ENCODE data around the gene ACOX1.

DNA sequence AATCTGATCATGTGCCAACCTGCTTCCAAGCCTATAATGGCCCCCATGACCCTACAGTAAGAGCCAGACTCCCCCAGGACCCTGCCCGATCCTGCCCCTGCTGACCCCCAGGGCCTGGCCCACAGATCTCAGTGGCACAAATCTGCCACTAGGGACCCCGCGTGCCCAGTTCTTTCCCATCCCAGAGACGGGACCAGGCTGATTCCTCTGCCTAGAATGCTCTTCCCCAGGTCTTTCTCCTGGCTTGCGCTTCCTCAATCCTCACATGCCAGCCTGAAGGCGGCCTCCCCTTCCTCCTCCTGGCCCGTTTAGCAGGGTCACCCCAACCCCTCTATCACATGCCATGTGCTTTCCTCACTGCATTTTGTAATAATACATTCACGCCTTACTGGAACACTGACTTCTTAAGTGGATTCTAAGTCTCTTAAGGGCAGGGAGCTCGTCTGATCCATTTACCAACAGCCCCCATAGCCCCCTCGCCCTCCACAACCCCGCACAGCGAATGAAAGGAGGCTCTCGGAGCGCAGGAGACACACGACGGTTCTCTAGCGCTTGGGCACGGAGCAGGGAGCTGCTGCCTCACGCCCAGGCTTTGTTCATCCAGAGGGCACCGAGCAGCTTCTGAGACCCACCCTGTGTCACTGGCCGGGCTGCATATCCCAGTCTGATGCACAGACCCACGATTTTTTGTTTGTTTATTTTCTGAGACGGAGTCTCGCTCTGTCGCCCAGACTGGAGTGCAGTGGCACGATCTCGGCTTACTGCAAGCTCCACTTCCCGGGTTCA, 83.4 kb downstream of the ACOX1 start:
- TF ChIP-seq GABPA (IDR thresholded peaks at IDR 0.05; ENCODE audit: low read depth) (no peak), POLR2AphosphoS5 (IDR thresholded peaks at IDR 0.05; ENCODE audit: low read depth) (no peak)
- TF ChIP-seq, protein P1, sequence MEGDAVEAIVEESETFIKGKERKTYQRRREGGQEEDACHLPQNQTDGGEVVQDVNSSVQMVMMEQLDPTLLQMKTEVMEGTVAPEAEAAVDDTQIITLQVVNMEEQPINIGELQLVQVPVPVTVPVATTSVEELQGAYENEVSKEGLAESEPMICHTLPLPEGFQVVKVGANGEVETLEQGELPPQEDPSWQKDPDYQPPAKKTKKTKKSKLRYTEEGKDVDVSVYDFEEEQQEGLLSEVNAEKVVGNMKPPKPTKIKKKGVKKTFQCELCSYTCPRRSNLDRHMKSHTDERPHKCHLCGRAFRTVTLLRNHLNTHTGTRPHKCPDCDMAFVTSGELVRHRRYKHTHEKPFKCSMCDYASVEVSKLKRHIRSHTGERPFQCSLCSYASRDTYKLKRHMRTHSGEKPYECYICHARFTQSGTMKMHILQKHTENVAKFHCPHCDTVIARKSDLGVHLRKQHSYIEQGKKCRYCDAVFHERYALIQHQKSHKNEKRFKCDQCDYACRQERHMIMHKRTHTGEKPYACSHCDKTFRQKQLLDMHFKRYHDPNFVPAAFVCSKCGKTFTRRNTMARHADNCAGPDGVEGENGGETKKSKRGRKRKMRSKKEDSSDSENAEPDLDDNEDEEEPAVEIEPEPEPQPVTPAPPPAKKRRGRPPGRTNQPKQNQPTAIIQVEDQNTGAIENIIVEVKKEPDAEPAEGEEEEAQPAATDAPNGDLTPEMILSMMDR (IDR thresholded peaks at IDR 0.05; ENCODE audit: insufficient read depth, low read length), result peak; percentile 7
- TF ChIP-seq, protein P2, sequence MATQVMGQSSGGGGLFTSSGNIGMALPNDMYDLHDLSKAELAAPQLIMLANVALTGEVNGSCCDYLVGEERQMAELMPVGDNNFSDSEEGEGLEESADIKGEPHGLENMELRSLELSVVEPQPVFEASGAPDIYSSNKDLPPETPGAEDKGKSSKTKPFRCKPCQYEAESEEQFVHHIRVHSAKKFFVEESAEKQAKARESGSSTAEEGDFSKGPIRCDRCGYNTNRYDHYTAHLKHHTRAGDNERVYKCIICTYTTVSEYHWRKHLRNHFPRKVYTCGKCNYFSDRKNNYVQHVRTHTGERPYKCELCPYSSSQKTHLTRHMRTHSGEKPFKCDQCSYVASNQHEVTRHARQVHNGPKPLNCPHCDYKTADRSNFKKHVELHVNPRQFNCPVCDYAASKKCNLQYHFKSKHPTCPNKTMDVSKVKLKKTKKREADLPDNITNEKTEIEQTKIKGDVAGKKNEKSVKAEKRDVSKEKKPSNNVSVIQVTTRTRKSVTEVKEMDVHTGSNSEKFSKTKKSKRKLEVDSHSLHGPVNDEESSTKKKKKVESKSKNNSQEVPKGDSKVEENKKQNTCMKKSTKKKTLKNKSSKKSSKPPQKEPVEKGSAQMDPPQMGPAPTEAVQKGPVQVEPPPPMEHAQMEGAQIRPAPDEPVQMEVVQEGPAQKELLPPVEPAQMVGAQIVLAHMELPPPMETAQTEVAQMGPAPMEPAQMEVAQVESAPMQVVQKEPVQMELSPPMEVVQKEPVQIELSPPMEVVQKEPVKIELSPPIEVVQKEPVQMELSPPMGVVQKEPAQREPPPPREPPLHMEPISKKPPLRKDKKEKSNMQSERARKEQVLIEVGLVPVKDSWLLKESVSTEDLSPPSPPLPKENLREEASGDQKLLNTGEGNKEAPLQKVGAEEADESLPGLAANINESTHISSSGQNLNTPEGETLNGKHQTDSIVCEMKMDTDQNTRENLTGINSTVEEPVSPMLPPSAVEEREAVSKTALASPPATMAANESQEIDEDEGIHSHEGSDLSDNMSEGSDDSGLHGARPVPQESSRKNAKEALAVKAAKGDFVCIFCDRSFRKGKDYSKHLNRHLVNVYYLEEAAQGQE (IDR thresholded peaks at IDR 0.05; ENCODE audit: insufficient replicate concordance, low read depth), result no peak

All from HL-60 (cell line).